HG02798 (cell line): ENCODE results near the gene PTGER2.

Experiments
- ATAC-seq: cut with Tn5 transposase; IDR thresholded peaks from one replicate; pipeline ENCODE4 v1.9.1; 2021; ENCODE audit warnings: mild to moderate bottlenecking; ENCODE audit not compliant: unreplicated experiment, poor library complexity

Gene PTGER2

DNA sequence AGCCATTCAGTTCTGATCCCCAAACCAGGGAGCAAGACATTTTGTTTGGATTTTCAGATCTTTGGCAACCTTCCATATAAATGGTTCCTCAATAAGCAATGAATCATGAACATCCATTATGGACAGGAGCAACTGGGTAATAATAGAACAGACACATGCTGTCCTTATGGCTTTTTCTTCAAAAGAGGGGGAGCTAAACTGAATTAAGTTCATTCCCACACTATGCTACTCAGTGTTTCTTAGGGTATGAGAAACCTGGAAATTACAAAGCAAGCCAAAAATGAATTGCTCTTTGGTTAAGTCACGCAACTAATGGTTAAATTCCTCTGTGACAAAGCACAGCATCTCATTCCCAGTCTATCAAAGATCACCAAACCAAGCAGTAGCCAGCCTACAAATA lies 51.0 kb downstream of the PTGER2 start:
- ATAC-seq = no peak

DNA sequence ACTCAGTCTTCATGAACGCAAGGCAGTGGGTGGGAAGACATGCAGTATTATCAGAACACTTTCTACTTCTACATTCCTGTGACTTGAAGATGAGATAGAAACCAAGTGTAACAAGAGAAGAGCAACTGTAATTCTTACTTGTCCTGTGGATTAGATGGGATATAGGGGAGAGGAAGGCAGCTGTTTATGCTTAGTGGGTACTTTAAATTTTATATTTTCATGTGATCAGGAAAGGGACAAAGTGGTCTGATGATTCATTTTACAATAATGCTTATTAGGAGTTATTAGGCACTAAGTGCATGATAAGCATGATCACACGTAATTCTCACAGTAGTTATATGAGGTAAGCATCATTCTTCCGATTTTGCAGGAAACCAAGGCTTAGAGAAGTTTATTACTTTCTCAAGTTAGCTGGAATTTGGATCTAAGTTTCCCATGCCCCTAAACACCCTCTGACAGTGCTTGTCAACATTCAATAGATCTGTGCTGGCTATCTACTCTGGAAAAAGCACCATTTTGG lies 52.7 kb downstream of the PTGER2 start:
- ATAC-seq = no peak

DNA sequence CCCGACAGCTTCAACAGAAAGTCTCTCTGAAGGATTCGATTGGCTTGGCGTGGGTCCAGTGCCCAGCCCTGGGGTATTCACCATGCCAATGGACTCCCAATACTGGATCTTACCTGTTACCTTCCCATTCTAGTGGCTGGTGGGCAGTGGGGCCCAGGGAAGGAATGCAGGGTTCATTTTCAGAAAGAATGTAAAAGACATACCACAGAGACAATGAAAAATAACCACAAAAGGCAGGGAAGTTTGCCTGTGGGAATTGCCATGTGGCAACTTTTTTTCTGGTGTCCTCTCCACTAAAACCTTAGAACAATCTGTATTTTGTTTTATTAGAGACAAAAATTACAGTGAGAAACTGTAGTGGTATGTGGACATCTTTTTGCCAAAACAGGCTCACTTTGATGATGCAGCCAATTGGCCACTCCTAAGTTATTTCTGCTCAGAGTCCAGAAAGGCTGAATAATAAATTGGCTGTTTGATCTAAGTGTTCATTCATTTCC lies 55.2 kb downstream of the PTGER2 start:
- no peak for ATAC-seq

DNA sequence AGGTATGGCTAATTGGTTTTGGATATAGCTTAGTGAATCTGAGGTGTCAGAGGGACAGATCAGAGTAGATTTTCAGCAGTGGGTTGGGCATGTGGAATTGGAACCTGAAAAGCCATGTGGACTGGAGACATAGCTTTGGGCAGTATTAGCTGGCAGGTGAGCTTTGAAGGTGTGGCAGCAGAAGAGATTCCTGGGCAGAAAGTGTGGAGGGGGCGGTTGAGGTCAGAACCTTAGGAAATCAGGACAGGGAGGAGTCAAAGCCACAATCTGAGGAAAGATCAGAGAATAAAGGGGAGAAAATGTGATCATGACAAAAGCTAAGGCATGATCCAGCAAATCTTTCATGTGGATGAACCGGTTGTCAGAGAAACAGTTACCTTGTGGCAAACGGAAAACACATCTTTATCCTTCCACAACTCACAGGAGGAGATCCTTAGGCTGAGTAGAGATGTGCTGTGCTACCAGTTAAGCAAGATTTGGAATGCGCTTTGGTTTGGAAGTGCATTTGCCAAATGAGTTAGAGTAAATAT lies 56.4 kb downstream of the PTGER2 start:
- ATAC-seq = no peak

- ATAC-seq = no peak
These were observed 63.8 kb downstream of the PTGER2 start for GRCh38 chr14:52377940-52378339.
